Measurements from ENCODE around the gene OR6B1. TPM values are rescaled to one million over a fixed set of nuclear protein-coding genes. Genes with fewer than 3 reads are reported as not detected.

Gene OR6B1
- total and polyA plus RNA-seq, 2 of the 8 experiments (the other 6 are each of a cell fraction or from before 2014, with no cell fraction given): not detected

DNA sequence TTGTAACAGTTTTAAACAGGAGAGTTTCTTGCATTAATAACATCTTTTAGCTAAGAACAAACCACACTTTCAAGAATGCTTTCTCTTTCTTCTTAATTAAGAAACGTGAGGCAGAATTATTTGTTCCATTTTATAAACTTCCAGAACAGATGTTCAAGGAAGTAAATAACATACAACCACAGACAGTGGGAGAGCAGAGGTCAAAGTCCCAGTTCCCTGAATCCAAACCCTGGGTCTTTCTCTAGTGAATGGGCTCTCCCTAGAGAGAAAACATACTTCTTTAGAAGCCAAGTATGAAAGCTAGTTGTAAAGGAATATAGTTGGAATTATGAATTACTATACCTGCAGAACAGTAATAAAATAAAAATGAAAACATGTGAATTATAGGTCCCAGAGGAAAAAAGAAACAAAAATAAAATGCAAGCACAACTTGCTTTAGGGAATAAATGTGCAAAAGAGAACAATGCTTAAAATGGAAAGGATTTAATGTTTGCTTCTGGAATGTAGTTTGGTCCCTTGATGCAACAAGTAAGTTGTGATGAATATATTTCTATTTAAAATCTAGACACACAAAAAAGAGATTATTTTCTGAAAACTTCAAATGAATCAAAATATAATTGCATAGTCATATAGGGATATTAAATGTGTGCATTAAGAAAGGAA, 6.0 kb downstream of the OR6B1 start:
- Histone ChIP-seq H3K4ac (replicated peaks; ENCODE audit: insufficient read length, low read depth, low read length) (no peak overlapping the region), H2BK20ac (ENCODE audit: low read length) (no peak overlapping the region), H2AFZ (ENCODE audit: low read length) (no peak overlapping the region), H4K91ac (replicated peaks; ENCODE audit: insufficient read length, low read length) (no peak overlapping the region), H2BK15ac (ENCODE audit: low read length) (no peak overlapping the region), H2AK5ac (ENCODE audit: low read depth, low read length) (no peak overlapping the region), H4K8ac (ENCODE audit: extremely low read depth, insufficient read depth, low read length) (no peak overlapping the region), H3K4me3 (ENCODE audit: extremely low read depth in 1 of 4, insufficient read depth in 2 of 4, low read depth in 3 of 4, low read length in 4 of 4) (no peak overlapping the region), H3K56ac (replicated peaks; ENCODE audit: insufficient read length, low read depth, low read length) (no peak overlapping the region), H3K27me3 (replicated peaks in 1 of 4; ENCODE audit: control insufficient read depth in 3 of 4, extremely low read depth in 1 of 4, insufficient read depth in 3 of 4, low read length in 3 of 4) (no peaks in the 10 kb centered on the region), H3K4me1 (replicated peaks in 1 of 4; ENCODE audit: control insufficient read depth in 3 of 4, insufficient read depth in 4 of 4, low read length in 3 of 4) (no peaks in the 10 kb centered on the region), H3K9me3 (ENCODE audit: insufficient read depth in 2 of 2, low read depth in 1 of 2, low read length in 1 of 2) (peaks cover 11 to 17% of the 10 kb centered on the region in 2 experiments; a peak in 3 of 4 replicates), H3K36me3 (ENCODE audit: control insufficient read depth in 2 of 4, insufficient read depth in 4 of 4, low read length in 3 of 4) (no peaks in the 10 kb centered on the region), H2BK5ac (ENCODE audit: low read depth, low read length) (no peak overlapping the region), H2BK120ac (replicated peaks; ENCODE audit: low read depth, low read length) (no peak overlapping the region), H3K4me2 (ENCODE audit: insufficient read depth in 1 of 2, low read depth in 2 of 2, low read length in 2 of 2) (no peak overlapping the region), H3K27ac (ENCODE audit: low read depth, low read length) (no peak overlapping the region), H3K23ac (ENCODE audit: insufficient read length) (no peak overlapping the region), H3K18ac (ENCODE audit: extremely low read depth, low read length) (no peak overlapping the region), H4K5ac (ENCODE audit: insufficient read length, low read depth, low read length) (no peak overlapping the region), H3K79me2 (ENCODE audit: control insufficient read depth in 1 of 2, insufficient read depth in 2 of 2, low read length in 2 of 2) (no peaks in the 10 kb centered on the region), H2BK12ac (ENCODE audit: low read depth, low read length) (no peak overlapping the region), H3K79me1 (ENCODE audit: low read depth, low read length) (no peaks in the 10 kb centered on the region), H4K20me1 (replicated peaks in 1 of 2; ENCODE audit: control insufficient read depth in 1 of 2, insufficient read depth in 2 of 2, low read length in 2 of 2) (no peaks in the 10 kb centered on the region), H3K9ac (replicated peaks in 1 of 4; ENCODE audit: extremely low read depth in 1 of 4, low read depth in 3 of 4, low read length in 3 of 4) (no peak overlapping the region), H3K14ac (ENCODE audit: insufficient read length) (no peak overlapping the region), H3K23me2 (ENCODE audit: low read depth, low read length) (no peaks in the 10 kb centered on the region)
- POLR2A ChIA-PET (ENCODE audit: partially characterized antibody): no interaction called here
- DNase-seq (ENCODE audit: low read depth in 1 of 2, low spot score in 2 of 2) (no peak), FAIRE-seq (no peak)
- CTCF ChIA-PET (ENCODE audit: partially characterized antibody): no interaction called here
- WGBS, 2 experiments (ENCODE audit: extremely low coverage in 1 of 2, insufficient coverage in 1 of 2, insufficient read length in 1 of 2, insufficient replicate concordance in 2 of 2, low coverage in 1 of 2, low lambda C conversion rate in 2 of 2, missing lambda C conversion rate in 1 of 2): 67% methylated on average over 1 of the region's 1 CpG; no CpG with 5 or more reads in 1 of the 2 experiments
- TF ChIP-seq CBX8 (IDR thresholded peaks at IDR 0.05; ENCODE audit: borderline replicate concordance, low read depth, low read length): no peak

All from H1 (cell line).